Smooth muscle cell (in vitro differentiated cells): Measurements from ENCODE around the gene HEATR5A. TPM values are rescaled to one million over a fixed set of nuclear protein-coding genes. Genes with fewer than 3 reads are reported as not detected.

ENCODE experiments used
- DNase-seq: peaks from one replicate; lab custom pipeline; 2025; ENCODE audit not compliant: unreplicated experiment; lab: John Stamatoyannopoulos, UW
- H2AFZ ChIP-seq: fragments of 200-600 bp; sonication (generic); 2 replicates; pipeline ENCODE4 v1.6.0; 2016; ENCODE audit warnings: antibody characterized with exemption, low read depth, mild to moderate bottlenecking
- H3F3A ChIP-seq: fragments of 200-600 bp; sonication (generic); 2 replicates; pipeline ENCODE4 v1.6.0; 2017; ENCODE audit warnings: antibody characterized with exemption, low read depth
- H3K27ac ChIP-seq: fragments of 200-600 bp; sonication (generic); 2 replicates; pipeline ENCODE4 v1.5.1; 2016; ENCODE audit warnings: low read depth, mild to moderate bottlenecking
- H3K27me3 ChIP-seq: fragments of 200-600 bp; sonication (generic); 2 replicates; pipeline ENCODE4 v1.6.1; 2016; ENCODE audit warnings: low read depth, mild to moderate bottlenecking
- H3K36me3 ChIP-seq: fragments of 200-600 bp; sonication (generic); 2 replicates; pipeline ENCODE4 v1.5.1; 2016; ENCODE audit warnings: low read depth
- H3K4me1 ChIP-seq: fragments of 200-600 bp; sonication (generic); 2 replicates; pipeline ENCODE4 v1.5.1; 2016; ENCODE audit warnings: low read depth
- H3K4me2 ChIP-seq: fragments of 200-600 bp; sonication (generic); 2 replicates; pipeline ENCODE4 v1.6.0; 2016; ENCODE audit warnings: mild to moderate bottlenecking
- H3K4me3 ChIP-seq: fragments of 200-600 bp; sonication (generic); 2 replicates; pipeline ENCODE4 v1.5.1; 2016; ENCODE audit warnings: mild to moderate bottlenecking
- H3K79me2 ChIP-seq: fragments of 200-600 bp; sonication (generic); 2 replicates; pipeline ENCODE4 v1.6.0; 2016; ENCODE audit warnings: low read depth, mild to moderate bottlenecking
- H3K9ac ChIP-seq: fragments of 200-600 bp; sonication (generic); 2 replicates; pipeline ENCODE4 v1.6.0; 2016; ENCODE audit warnings: low read depth
- H3K9me3 ChIP-seq: fragments of 200-600 bp; sonication (generic); replicated peaks from 2 replicates; pipeline ENCODE4 v1.5.1; 2016; ENCODE audit warnings: low read depth
- H4K20me1 ChIP-seq: fragments of 200-600 bp; sonication (generic); 2 replicates; pipeline ENCODE4 v1.6.0; 2016; ENCODE audit warnings: low read depth
- WGBS: methylation state at CpG from one replicate; pipeline ENCODE4 v1.1.7; 2016; ENCODE audit warnings: low lambda C conversion rate; 5-methylcytosine and 5-hydroxymethylcytosine counted together
- polyA plus RNA-seq: library from polyadenylated mRNA; unstranded; fragments of >200 nt; fragmentation: Nextera tagmentation; extraction: Ambion mirVana; gene quantifications from 2 replicates; pipeline ENCODE4 v1.2.1, GENCODE V29; 2016
- total RNA-seq: library from RNA; depleted of rRNA; stranded (reverse); fragments of >200 nt; gene quantifications from 2 replicates; pipeline ENCODE4 v1.2.3, GENCODE V29; 2014
- TF ChIP-seq, protein P1 (sequence below): fragments of 200-600 bp; sonication (generic); IDR thresholded peaks from 2 replicates; pipeline ENCODE4 v1.5.1; 2017; ENCODE audit warnings: borderline replicate concordance, mild to moderate bottlenecking, antibody characterized with exemption; ENCODE audit not compliant: insufficient read depth, poor library complexity, severe bottlenecking

HEATR5A gene
- total and polyA plus RNA-seq, 2 experiments from 2014 or later = 28.5 to 49.8 TPM

DNA sequence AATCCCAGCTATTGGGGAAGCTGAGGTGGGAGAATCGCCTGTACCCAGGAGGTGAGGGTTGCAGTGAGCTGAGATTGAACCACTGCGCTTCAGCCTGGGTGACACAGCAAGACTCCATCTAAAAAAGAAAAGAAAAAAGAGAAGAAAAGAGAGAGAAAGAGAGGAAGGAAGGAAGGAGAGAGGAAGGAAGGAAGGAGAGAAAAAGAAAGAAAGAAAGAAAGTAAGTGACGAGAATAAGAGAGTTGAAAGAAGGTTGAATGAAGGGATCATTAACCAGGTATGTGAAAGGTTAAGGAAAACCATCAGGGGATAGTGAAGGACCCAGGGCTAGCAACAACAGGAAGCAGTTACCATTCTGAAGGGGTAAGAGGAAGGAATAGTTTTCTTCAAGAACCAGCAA, 41.2 kb upstream of the HEATR5A start:
- Histone ChIP-seq H3K9me3 (no peaks in the 10 kb centered on the region), H3K36me3 (no peaks in the 10 kb centered on the region), H3K4me1 (peaks cover 2% of the 10 kb centered on the region), H3K4me3 (no peak overlapping the region), H3K79me2 (peaks cover under 1% of the 10 kb centered on the region), H3F3A (no peaks in the 10 kb centered on the region), H3K4me2 (no peak overlapping the region), H2AFZ (peak overlapping the region; percentile 64), H3K27me3 (no peaks in the 10 kb centered on the region), H4K20me1 (no peaks in the 10 kb centered on the region), H3K27ac (no peak overlapping the region), H3K9ac (no peak overlapping the region)
- TF ChIP-seq, protein P1, sequence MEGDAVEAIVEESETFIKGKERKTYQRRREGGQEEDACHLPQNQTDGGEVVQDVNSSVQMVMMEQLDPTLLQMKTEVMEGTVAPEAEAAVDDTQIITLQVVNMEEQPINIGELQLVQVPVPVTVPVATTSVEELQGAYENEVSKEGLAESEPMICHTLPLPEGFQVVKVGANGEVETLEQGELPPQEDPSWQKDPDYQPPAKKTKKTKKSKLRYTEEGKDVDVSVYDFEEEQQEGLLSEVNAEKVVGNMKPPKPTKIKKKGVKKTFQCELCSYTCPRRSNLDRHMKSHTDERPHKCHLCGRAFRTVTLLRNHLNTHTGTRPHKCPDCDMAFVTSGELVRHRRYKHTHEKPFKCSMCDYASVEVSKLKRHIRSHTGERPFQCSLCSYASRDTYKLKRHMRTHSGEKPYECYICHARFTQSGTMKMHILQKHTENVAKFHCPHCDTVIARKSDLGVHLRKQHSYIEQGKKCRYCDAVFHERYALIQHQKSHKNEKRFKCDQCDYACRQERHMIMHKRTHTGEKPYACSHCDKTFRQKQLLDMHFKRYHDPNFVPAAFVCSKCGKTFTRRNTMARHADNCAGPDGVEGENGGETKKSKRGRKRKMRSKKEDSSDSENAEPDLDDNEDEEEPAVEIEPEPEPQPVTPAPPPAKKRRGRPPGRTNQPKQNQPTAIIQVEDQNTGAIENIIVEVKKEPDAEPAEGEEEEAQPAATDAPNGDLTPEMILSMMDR = no peak
- 96% methylated on average over 3 of the region's 3 CpGs for WGBS
- no peak for DNase-seq

DNA sequence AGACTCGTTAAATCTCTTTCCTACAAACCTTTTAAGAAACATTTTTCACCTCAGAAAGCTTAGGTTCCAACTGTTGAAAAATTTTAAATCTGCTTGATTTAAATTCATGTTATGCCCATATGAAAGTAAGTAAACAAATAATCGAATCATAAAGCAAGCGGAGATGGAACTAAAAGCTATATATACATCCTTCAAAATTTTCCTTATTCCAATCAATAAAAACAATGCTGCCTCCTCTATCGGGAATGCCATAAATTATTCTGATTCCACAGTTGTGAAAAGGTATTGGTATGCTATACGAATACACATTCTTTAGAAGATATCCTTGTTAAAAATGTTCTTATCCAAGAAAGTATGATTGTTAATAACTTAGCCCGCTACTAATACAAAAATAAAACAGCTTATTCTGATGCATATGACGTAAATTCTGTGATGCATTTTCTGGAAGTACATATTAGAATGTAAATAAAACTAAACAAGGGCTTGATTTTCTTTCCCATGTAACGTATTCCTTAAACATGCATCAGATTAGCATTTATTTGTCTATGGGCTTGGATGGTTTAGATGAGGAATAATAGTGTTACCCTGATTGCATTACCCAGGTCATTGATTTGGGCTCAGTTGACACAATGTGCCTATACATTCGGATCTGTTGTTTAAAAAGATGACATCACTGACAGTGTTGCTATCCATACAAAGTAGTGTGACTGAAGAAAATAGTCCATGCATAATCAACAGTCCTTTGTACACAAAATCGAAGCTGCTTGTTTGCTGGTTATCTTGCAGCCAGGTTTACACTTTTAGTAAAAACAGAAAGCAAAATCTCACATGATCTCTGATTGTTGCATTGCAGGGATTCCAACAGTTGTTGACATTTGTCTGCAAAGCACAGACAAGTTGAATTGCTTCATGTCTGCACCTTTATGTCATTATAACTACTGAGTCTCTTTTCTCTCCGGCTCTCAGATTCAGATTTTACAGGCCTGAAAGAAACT, 37.6 kb upstream of the HEATR5A start:
- H3K27ac ChIP-seq = no peak overlapping the region

DNA sequence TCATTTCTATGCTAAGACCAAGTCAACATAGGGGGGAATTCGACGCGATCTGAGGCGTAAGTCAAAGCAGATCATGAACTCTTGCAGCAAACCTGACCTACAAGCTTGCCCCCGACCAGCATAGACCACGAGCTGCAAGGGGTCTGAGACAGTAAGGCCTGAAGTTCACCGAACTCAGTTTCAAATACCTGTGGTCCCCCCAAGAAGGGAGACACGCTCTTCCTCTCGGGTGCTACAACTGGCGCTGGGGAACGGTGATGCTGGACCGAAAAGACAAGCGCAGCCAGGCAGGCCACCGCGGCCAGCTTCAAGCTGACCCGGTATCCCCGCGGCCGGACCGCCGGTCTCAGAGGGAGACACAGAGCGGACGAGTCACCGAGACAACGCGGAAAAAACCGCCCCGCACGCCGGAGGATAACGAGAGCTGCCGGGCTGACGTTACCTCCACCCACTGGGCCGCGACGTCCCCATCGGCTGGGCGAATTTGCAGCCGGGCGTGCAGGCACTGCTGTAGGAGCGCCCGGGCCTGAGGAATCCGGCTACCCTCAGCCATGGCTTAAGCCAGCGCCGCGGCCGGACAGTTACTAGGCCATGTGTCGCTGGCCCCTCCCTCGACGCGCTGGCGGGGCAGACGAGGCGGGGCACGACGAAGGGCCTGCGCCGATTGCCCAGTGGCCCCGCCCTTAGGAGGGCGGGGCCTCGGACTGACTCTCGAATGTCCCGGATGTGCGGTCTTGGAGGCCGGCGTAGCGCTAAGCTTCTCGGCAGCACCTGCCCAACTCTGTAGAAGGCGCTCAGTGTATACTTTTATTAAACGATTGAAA, 36.7 kb upstream of the HEATR5A start, which contains the start of gene DTD2:
TSS of gene DTD2 (minus strand) at position 666 of the 824 bp plus-strand sequence. CDS start at position 553, 113 bp downstream.
- Histone ChIP-seq H3K36me3 (no peaks in the 10 kb centered on the region), H3K4me1 (peaks cover 7% of the 10 kb centered on the region), H3K9me3 (no peaks in the 10 kb centered on the region), H3K79me2 (peaks cover 22% of the 10 kb centered on the region), H3K4me2 (peak within 1 kb of the TSS; percentile 93), H3F3A (no peaks in the 10 kb centered on the region), H3K27me3 (no peaks in the 10 kb centered on the region), H2AFZ (peak within 1 kb of the TSS; percentile 98), H4K20me1 (no peaks in the 10 kb centered on the region), H3K27ac (peak within 1 kb of the TSS; percentile 79), H3K4me3 (peak within 1 kb of the TSS; percentile 74), H3K9ac (peak within 1 kb of the TSS; percentile 81)
- TF ChIP-seq, protein P1 = no peak
- peak; percentile 65 for DNase-seq
- 1% methylated on average over 70 of the region's 70 CpGs for WGBS

More for the DNA sequence above, 37.6 kb upstream of the HEATR5A start:
- 68% methylated on average over 11 of the region's 11 CpGs for WGBS
- peak overlapping the region; percentile 93 for H3K4me2 ChIP-seq
- H3K4me3 ChIP-seq = peak overlapping the region; percentile 74
- H3K9ac ChIP-seq = peak overlapping the region; percentile 33
- H3K36me3 ChIP-seq = no peaks in the 10 kb centered on the region
- H3K27me3 ChIP-seq = no peaks in the 10 kb centered on the region
- TF ChIP-seq, protein P1 = no peak
- H3K4me1 ChIP-seq = peaks cover 7% of the 10 kb centered on the region
- H4K20me1 ChIP-seq = no peaks in the 10 kb centered on the region
- peak overlapping the region; percentile 88 for H2AFZ ChIP-seq
- no peak for DNase-seq
- H3K79me2 ChIP-seq = peaks cover 22% of the 10 kb centered on the region
- H3K9me3 ChIP-seq = no peaks in the 10 kb centered on the region
- no peaks in the 10 kb centered on the region for H3F3A ChIP-seq
